ENCODE results near the gene PREB. TPM values are rescaled to one million over a fixed set of nuclear protein-coding genes. Genes with fewer than 3 reads are reported as not detected.
A peak's percentile ranks its signal among the peaks of the same experiment; 100 is the strongest.

Gene PREB, protein sequence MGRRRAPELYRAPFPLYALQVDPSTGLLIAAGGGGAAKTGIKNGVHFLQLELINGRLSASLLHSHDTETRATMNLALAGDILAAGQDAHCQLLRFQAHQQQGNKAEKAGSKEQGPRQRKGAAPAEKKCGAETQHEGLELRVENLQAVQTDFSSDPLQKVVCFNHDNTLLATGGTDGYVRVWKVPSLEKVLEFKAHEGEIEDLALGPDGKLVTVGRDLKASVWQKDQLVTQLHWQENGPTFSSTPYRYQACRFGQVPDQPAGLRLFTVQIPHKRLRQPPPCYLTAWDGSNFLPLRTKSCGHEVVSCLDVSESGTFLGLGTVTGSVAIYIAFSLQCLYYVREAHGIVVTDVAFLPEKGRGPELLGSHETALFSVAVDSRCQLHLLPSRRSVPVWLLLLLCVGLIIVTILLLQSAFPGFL
- 35.5 TPM for total RNA-seq (ENCODE audit: unreplicated experiment)
- long read RNA-seq, transcript PREB-201 (9 exons, 2,166 nt), result major isoform, 30 of 38 reads
- long read RNA-seq, partial matches to known transcripts, result 2 of 38 reads
- long read RNA-seq, other reads (novel, unspliced or antisense), result 5 of 38 reads

DNA sequence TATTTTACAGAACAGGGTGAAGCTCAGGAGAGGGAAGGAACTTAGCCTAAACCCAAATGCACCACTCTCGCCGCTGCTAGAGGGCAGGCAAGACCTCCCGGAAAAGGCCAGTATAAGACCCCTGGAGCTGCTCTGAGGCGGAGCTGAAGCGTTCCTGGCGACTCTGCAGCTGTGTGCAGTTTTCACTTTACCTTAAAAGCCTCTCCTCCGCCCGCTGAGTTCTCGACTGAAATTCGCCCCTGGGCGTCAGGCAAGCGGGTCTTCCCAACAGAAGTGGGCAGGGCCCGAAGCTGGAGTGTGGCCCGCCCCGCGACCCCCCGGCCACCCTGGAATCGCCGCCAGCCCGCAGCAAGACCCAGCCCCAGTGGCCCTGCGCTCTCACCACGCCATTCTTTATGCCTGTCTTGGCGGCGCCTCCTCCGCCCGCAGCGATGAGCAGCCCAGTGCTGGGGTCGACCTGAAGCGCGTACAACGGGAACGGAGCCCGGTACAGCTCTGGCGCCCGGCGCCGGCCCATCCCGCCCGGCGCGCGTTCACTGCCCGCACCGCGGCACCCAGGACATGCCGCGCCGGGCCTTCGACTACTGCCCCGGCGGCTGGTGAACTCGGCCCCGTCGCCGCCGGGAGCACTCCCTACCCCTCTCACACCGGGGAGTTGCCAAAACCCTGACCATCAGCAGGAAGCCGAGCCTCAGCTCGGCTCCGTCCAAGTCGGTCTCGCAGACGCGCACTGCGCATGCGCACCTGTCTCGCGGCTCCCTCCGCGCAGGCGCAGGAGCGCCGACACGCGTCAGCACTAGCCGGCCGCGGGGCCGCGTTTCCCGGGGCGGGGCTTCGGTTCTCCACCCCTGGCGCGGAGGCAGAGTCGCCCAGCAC lies at the start of gene PREB:
PREB (minus strand) TSS at position 732 of the 876 bp plus-strand sequence; CDS start at position 517, 215 bp downstream.
- H3K4me3 Mint-ChIP-seq (ENCODE audit: unreplicated experiment), result peak within 1 kb of the TSS; percentile 90
- no peaks in the 10 kb centered on the region for H3K36me3 Mint-ChIP-seq (ENCODE audit: unreplicated experiment)
- H3K4me1 Mint-ChIP-seq (ENCODE audit: low read depth, unreplicated experiment), result peaks cover 8% of the 10 kb centered on the region
- peak within 1 kb of the TSS; percentile 65 for H3K27ac Mint-ChIP-seq (ENCODE audit: unreplicated experiment)
- peak; percentile 100 for DNase-seq
- TF ChIP-seq, protein P1, sequence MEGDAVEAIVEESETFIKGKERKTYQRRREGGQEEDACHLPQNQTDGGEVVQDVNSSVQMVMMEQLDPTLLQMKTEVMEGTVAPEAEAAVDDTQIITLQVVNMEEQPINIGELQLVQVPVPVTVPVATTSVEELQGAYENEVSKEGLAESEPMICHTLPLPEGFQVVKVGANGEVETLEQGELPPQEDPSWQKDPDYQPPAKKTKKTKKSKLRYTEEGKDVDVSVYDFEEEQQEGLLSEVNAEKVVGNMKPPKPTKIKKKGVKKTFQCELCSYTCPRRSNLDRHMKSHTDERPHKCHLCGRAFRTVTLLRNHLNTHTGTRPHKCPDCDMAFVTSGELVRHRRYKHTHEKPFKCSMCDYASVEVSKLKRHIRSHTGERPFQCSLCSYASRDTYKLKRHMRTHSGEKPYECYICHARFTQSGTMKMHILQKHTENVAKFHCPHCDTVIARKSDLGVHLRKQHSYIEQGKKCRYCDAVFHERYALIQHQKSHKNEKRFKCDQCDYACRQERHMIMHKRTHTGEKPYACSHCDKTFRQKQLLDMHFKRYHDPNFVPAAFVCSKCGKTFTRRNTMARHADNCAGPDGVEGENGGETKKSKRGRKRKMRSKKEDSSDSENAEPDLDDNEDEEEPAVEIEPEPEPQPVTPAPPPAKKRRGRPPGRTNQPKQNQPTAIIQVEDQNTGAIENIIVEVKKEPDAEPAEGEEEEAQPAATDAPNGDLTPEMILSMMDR (IDR thresholded peaks at IDR 0.05; ENCODE audit: partially characterized antibody, unreplicated experiment), result no peak
- peaks cover 8% of the 10 kb centered on the region for H3K9me3 Mint-ChIP-seq (ENCODE audit: unreplicated experiment)
- H3K27me3 Mint-ChIP-seq (ENCODE audit: unreplicated experiment), result peaks cover 16% of the 10 kb centered on the region

DNA sequence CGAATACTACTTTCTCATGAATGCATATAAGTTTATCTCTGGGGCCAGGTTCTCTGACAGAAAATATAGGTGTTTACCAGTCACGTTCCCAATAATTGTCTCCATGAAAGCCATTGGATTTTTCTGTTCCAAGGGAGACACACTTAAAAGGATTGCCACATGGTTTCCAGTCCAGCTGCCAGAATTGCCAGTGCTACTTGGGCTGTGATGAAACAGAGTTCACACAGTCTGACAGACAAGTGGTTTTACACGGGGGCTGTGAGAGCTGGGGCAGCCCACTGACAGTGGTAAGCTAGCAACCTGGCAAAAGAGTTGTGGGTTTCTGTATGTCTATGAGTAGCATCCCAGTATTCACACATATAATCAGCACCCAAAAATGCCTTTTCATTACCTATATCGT lies 49.7 kb upstream of the PREB start:
- H3K9me3 Mint-ChIP-seq (ENCODE audit: unreplicated experiment), result no peaks in the 10 kb centered on the region
- H3K4me1 Mint-ChIP-seq (ENCODE audit: low read depth, unreplicated experiment), result peaks cover 3% of the 10 kb centered on the region
- H3K27ac Mint-ChIP-seq (ENCODE audit: unreplicated experiment), result no peak overlapping the region
- H3K4me3 Mint-ChIP-seq (ENCODE audit: unreplicated experiment), result no peak overlapping the region
- TF ChIP-seq, protein P1 (IDR thresholded peaks at IDR 0.05; ENCODE audit: partially characterized antibody, unreplicated experiment), result no peak
- H3K27me3 Mint-ChIP-seq (ENCODE audit: unreplicated experiment), result peaks cover 2% of the 10 kb centered on the region
- DNase-seq, result no peak
- H3K36me3 Mint-ChIP-seq (ENCODE audit: unreplicated experiment), result no peaks in the 10 kb centered on the region

DNA sequence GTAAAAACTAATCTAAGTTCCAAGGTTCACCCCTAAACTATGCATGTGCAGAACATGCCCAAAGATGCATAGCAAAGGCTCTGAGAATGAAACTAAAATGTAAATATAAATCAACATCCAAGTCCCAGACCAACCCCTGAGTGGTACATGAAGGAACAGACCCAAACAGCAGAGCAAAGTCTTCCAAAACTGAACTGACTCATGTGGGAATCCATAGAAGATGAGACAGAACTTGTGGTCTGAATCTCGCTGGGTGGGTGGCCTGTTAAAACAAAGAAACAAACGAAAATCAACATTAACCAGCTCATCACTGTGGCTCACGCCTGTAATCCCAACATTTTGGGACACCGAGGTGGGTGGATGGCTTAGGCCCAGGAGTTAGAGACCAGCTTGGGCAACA lies 47.9 kb upstream of the PREB start:
- H3K4me3 Mint-ChIP-seq (ENCODE audit: unreplicated experiment), result no peak overlapping the region
- H3K27ac Mint-ChIP-seq (ENCODE audit: unreplicated experiment), result no peak overlapping the region
- DNase-seq, result no peak
- peaks cover 3% of the 10 kb centered on the region for H3K4me1 Mint-ChIP-seq (ENCODE audit: low read depth, unreplicated experiment)
- H3K9me3 Mint-ChIP-seq (ENCODE audit: unreplicated experiment), result no peaks in the 10 kb centered on the region
- peaks cover 5% of the 10 kb centered on the region for H3K27me3 Mint-ChIP-seq (ENCODE audit: unreplicated experiment)
- TF ChIP-seq, protein P1 (IDR thresholded peaks at IDR 0.05; ENCODE audit: partially characterized antibody, unreplicated experiment), result no peak
- H3K36me3 Mint-ChIP-seq (ENCODE audit: unreplicated experiment), result no peaks in the 10 kb centered on the region

DNA sequence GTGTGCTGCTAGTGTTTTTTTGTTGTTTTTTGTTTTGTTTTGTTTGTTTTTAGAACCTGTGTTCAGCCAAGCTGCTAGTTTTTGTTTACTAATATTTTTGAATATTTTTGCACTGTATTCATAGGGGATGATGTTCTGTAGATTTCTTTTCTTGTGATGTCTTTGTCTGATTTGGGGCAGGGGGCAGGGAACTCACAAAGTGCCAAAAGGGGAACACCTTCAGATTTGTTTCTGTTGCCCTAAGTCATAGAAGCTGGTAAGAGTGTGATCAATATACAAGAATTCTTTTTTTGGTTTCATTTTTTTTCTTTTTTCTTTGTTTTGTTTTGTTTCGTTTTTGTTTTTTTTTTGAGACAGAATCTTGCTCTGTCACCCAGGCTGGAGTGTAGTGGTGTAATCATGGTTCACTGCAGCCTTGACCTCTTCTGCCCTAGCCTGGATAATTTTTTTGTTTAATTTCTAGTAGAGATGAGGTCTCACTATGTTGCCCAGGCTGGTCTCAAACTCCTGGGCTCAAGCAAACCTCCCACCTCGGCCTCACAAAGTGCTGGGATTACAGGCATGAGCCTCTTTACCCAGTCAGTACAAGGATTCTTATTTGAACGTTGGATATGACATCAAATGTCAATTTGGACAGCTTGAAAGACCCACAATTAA lies 45.0 kb upstream of the PREB start:
- TF ChIP-seq, protein P1 (IDR thresholded peaks at IDR 0.05; ENCODE audit: partially characterized antibody, unreplicated experiment), result no peak
- H3K27me3 Mint-ChIP-seq (ENCODE audit: unreplicated experiment), result peaks cover 5% of the 10 kb centered on the region
- no peaks in the 10 kb centered on the region for H3K9me3 Mint-ChIP-seq (ENCODE audit: unreplicated experiment)
- DNase-seq, result no peak
- no peak overlapping the region for H3K4me3 Mint-ChIP-seq (ENCODE audit: unreplicated experiment)
- no peak overlapping the region for H3K27ac Mint-ChIP-seq (ENCODE audit: unreplicated experiment)
- H3K36me3 Mint-ChIP-seq (ENCODE audit: unreplicated experiment), result no peaks in the 10 kb centered on the region
- H3K4me1 Mint-ChIP-seq (ENCODE audit: low read depth, unreplicated experiment), result peaks cover 3% of the 10 kb centered on the region
